GM19240 (cell line): ENCODE results near the gene CIC.

Source experiments
- DNase-seq: peaks from one replicate; pipeline ENCODE4 v3.0.0; 2011; ENCODE audit warnings: low spot score; ENCODE audit not compliant: insufficient read length

The CIC gene

DNA sequence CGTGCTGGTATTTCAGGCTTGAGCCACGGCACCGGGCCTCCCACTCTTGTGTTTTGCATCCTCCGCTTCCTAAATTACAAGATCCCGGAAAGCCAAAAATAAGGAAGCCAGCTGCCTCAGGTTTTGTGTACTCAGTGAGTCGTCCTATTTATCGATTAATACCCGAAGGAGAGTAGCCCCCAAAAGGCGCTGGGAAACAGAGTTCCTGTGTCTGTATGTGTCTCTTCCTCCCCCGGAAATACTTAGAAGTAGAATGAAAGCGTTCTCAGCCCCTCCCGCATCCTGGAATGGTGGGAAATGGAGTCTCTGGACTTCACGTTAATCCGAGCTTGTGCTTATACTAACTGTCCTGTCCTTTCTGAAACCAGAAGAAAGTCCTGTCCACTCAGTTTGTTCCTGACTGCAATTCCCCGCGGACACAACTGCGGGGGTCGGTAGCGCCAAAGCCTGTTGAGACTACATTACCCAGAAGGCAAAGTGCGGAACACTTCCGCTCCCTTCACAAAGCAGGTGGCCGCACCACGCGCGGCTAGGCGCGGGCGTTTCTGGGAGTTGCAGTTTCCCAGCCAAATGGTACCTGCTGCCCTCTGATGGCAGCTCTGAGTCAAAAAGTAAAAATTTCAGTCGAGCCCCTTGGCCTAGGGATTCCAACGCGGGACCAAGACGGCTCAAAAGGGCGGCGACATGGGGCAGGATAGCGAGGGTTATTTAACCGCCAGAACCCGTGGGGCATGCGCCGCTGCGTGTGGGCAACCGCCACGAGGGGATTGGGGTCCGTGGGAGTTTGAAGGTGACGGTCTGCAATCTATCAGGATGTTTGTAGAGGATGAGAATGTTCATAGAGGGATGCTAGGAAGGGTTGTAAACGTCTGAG lies 24.5 kb upstream of the CIC start:
- peak; percentile 93 for DNase-seq

GRCh38 chr19:42245231-42245630 lies 23.8 kb upstream of the CIC start:
- DNase-seq = no peak

GRCh38 chr19:42246143-42246921 lies 22.7 kb upstream of the CIC start:
- no peak for DNase-seq

DNA sequence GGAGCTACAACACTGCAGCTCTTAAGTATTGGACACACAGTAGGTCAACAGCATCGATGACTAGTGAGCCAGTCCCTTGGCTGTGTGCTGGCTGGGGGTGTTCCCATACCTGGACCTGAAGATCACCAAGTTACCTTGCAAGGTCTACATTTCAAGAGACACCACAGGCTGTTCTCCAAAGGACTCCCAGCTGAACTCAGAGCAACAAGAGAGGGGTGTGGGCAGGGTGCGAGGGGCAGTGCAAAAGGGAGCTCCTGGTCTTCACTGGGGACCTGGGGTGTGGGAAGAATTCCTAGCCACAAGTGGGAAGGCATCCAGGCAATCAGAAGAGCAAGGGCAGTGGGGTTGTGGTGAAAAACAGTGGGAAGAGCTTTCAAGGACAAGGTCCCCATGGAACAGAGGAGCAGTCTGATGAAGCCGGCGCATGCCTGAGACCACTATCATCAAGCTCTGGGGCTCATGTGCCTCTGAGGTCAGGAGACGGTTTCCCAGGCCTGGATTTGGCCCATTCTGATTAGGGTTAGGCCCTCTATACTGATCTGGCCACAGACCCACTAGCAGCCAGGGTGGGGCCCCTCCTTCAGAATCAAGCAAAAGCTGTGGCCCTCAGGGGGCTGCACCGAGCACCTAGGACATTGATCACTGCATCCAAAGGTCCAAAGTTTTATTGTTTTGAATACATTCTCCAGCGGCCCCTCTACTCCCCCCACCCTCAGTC lies 22.0 kb upstream of the CIC start:
- DNase-seq = no peak

- no peak for DNase-seq
These were observed 21.3 kb upstream of the CIC start for GRCh38 chr19:42247640-42248199.

GRCh38 chr19:42248270-42249148 lies 20.5 kb upstream of the CIC start:
- no peak for DNase-seq

- DNase-seq = no peak
These were observed 19.8 kb upstream of the CIC start for GRCh38 chr19:42249149-42249750.

- DNase-seq = no peak
These were observed 19.3 kb upstream of the CIC start for GRCh38 chr19:42249769-42250168.

DNA sequence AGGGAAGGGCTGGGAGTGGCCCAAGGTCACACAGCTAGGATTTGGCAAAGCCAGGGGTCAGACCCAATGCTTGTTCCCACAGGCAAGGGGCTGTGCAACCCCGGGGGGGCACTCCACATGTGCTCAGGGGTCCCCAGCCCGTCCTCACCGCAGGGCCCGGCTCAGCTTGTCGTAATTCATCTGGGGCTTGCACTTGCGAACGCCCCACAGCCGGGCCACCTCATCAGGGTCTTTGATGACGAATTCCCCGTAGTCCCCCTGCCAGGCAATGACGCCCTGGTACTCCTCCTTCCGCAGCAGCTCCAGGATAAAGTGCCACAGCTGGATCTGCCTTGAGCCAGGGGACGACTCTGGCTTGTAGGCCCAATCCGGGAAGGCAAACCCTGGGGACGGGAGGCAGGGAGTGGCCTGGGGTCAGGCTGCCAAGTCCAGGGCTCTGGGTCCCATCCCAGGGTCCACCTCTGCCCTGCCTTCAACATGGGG lies 18.8 kb upstream of the CIC start:
- no peak for DNase-seq

DNA sequence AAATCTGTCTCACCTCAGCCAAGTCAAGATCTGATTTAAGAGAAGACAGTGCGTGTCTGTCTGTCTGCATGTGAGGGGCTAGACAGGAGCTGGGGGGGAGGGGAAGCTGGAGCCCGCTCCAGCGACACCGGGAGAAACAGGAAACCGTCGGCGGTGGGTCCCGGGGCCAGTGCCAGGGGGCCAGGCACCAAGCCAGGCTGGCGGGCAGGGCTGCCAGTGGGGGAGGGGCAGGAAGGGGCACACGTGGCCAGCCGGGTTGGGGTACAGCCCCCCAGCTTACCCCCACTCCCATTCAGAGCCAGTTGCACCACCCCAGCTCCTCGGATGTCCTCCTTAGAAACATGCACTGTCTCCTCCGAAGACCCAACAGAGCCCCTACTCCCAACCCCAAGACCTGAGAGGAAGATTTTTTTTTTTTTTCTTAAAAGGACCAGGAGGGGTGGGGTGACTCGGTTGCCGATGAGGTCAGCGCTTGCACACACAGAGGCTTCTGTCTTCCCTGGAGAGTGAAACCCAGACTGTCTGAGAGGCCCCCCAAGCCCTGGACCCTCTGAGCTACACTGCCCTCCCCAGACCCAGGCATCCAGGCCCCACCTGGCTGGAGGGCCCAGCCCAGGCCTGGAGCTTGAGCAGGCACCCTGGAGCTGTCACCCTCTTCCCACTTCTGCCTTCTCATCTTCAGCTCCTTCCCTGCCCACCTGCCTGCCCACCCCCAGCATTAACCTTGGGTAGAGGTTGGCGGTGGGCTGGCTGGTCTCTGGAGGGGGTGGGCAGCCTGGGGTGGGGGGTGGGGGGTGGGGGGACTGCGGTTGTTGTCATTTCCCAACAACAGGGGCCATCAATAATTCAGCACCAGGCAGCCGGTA lies 18.2 kb upstream of the CIC start:
- DNase-seq = no peak

DNA sequence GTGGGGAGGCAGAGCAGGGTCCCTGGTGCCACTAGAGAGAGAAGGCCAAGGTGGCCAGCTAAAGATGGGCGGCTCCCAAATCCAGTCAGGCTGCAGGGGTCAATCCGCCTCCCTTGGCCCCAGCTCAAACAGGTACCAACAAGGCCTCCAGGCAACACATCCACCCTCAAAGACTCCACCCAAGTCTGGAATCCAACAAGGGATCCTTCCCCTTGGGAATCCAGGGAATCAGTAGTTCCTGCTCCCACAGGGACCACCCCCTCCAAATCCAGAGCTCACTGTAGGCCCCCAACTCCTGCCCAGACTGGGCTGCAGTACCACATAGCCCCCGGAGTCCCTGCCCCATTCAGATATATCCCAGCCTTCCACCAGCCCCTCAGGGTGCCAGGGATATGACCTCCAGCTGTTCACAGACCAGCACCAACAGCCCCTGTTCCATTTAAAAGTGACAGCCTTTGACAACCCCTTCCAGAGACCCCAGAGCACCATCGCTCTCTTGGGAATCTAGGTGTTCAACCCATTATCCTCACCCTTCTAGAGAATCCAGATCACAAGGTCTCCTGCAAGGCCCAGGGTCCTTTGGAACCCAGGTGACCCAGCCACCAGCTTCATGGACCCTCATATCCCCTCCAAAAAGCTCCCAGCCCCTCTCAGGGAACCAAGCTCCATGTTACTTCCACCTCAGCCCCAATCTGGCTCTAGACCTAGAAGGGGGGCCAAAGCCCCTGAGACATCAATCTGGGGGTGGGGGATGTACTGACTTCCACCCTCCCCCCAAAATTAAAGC lies 17.3 kb upstream of the CIC start:
- DNase-seq = no peak

- no peak for DNase-seq
These were observed 16.4 kb upstream of the CIC start for GRCh38 chr19:42252365-42253244.

DNA sequence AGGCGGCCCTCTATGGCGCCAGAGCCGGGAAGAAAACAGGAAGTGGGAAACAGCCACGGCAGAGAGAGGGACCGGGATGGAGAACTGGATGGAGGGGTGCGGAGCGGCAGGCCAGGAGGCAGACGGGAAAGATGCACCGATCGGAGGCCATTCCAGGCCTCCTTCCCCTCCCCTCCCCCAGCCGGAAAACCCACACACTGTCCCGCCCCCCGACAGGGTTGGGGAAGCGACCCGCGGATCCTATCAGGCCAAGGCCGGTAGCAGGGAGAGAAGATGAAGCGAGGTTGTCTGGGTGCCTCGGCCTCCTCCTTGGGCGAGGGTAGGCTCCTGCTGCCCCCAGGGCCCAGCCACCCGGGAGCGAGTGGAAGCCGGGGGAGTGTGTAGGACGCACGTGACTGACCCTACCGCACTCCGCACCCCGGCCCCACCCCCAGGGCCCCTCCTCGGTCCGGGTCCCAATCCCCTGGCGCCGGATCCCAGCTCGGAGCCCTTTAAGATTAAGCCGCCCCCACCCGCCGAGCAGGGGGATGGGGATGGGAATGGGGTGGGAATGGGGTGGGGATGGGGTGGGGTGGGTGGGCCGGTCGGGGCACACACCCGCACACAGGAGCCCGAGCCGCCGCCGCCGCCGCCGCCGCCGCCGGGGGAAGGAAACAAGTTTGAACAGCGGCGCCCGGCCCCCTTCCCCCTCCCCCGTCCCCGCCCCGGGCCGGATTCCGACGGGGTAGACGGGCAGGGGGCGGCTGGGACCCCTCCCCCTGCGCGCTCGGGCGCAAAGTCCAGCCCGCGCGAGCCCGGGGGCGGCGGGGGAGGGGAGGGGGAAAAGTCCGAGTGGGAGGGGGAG lies 15.6 kb upstream of the CIC start:
- peak; percentile 69 for DNase-seq

DNA sequence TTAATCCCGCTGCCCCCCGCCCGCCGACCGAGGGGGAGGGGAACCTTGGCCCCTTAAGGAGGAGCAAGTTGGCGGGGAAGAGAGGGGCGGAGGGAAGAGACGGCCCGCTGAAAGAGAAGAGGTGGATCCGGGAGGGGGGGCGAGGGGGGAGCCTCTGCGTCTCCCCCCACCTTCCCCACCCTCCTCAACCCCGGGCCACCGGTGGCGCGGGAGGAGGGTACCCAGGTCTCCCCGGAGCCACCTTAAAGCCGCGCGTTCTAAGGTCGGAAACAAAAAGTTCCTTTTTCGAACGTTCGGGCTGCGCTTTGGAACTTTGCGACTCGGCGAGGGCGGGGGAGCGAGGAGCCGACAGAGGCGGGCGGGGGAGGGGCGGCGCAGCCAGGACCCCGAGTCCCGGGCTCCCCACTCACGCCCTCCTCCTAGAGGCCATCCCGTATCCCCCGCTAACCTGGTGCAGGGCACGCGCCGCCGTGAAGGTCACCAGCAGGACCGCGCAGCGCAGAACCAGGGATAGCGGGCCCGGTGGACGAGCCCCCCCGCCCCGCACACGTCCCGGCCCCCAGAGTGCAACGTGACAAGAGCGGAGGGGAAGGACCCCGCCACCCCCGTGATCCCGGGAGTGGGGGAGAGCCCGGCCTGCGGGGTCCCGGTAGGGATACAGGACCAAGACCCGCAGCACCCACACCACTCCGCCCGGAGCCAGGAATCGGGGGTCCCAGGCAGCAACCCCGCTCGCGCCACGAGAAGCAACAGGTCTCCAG lies 14.8 kb upstream of the CIC start:
- DNase-seq = no peak

- DNase-seq = peak; percentile 87
These were observed 13.9 kb upstream of the CIC start, which contains the start of gene ERF for GRCh38 chr19:42254850-42255765. Gene ERF, minus strand, starts transcription at chr19:42255128. Its CDS starts 129 bp downstream, at chr19:42254999.
